Upper lobe of left lung (tissue), 4 donors: ENCODE measurements around the gene OR6A2.

ENCODE experiments used
- CTCF ChIP-seq, 6 experiments: fragments of 450-650 bp in 4 of 6; fragments of 200-600 bp in 2 of 6; sonication (generic) in 2 of 6; IDR thresholded peaks; one replicate each; pipeline ENCODE4 v1.5.1; 2016 to 2019; ENCODE audit warnings: antibody characterized with exemption in 6 of 6
- EP300 ChIP-seq, 4 donors: sonication (generic); formaldehyde crosslinking; IDR thresholded peaks; one replicate each; pipeline ENCODE4 v1.5.1; 2017; ENCODE audit warnings: antibody characterized with exemption in 4 of 4, control low read depth in 2 of 4
- POLR2A ChIP-seq, 4 donors: fragments of 450-650 bp; IDR thresholded peaks; one replicate each; pipeline ENCODE4 v1.5.1; 2016 to 2017; ENCODE audit warnings: antibody characterized with exemption in 4 of 4, mild to moderate bottlenecking in 2 of 4
- POLR2AphosphoS5 ChIP-seq, 2 donors: sonication (generic); formaldehyde crosslinking; IDR thresholded peaks; one replicate each; pipeline ENCODE4 v1.5.1; 2017; ENCODE audit warnings: antibody characterized with exemption in 2 of 2

DNA sequence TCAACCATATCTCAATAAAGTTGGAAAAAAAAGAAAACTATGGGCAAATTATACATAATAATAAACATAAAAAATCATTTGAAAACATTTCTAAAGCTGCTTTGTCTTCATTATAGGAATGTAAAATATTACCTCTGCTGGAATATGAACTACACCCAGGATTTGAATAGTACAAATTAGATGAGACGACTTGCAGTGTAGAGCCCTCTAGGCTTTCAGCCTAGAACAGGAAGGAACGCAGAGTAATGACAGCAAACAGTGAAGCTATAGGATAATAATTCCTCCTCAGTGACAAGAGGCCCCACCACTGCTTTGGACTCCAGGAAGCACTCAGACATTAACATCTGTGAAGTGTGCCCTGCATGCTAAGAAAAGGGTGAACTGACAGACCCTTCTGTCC lies 8.9 kb downstream of the OR6A2 start:
- no peak for TF ChIP-seq POLR2A (IDR thresholded peaks at IDR 0.05)
- TF ChIP-seq CTCF (IDR thresholded peaks at IDR 0.05) = no peak
- TF ChIP-seq POLR2AphosphoS5 (IDR thresholded peaks at IDR 0.05) = no peak
- no peak for TF ChIP-seq EP300 (IDR thresholded peaks at IDR 0.05)
